H9 (cell line): ENCODE data around the gene SLC46A3. TPM values are rescaled to one million over a fixed set of nuclear protein-coding genes. Genes with fewer than 3 reads are reported as not detected.

Source experiments
- DNase-seq: peaks from one replicate; pipeline ENCODE4 v3.0.0-alpha.2; 2017
- H2AFZ ChIP-seq: one replicate; pipeline ENCODE4 v1.6.1; 2013; ENCODE audit warnings: mild to moderate bottlenecking, low read length, control low read depth, moderate library complexity
- H2AK5ac ChIP-seq: 2 replicates; pipeline ENCODE4 v1.6.1; 2013; ENCODE audit warnings: low read length, control low read depth, mixed read lengths; ENCODE audit not compliant: insufficient read length
- H2BK120ac ChIP-seq: one replicate; pipeline ENCODE4 v1.6.1; 2013; ENCODE audit warnings: low read depth, mild to moderate bottlenecking, low read length, control low read depth, inconsistent platforms; ENCODE audit not compliant: poor library complexity, severe bottlenecking
- H2BK12ac ChIP-seq: 2 replicates; pipeline ENCODE4 v1.6.1; 2013; ENCODE audit warnings: low read length, control low read depth, mixed read lengths, low read depth; ENCODE audit not compliant: insufficient read length
- H2BK15ac ChIP-seq: 2 replicates; pipeline ENCODE4 v1.6.1; 2013; ENCODE audit warnings: low read depth, low read length, control low read depth
- H2BK20ac ChIP-seq: one replicate; pipeline ENCODE4 v1.6.1; 2013; ENCODE audit warnings: low read depth, mild to moderate bottlenecking, low read length, control low read depth, inconsistent platforms; ENCODE audit not compliant: poor library complexity, severe bottlenecking
- H2BK5ac ChIP-seq: 2 replicates; pipeline ENCODE4 v1.6.1; 2013; ENCODE audit warnings: low read length, control low read depth, mixed read lengths; ENCODE audit not compliant: insufficient read length
- H3K14ac ChIP-seq: 2 replicates; pipeline ENCODE4 v1.6.1; 2013; ENCODE audit warnings: low read length, control low read depth; ENCODE audit not compliant: insufficient read depth
- H3K18ac ChIP-seq: 2 replicates; pipeline ENCODE4 v1.6.1; 2013; ENCODE audit warnings: low read depth, mild to moderate bottlenecking, mixed read lengths, low read length, control low read depth; ENCODE audit not compliant: insufficient read length
- H3K23ac ChIP-seq: 2 replicates; pipeline ENCODE4 v1.6.1; 2013; ENCODE audit warnings: low read length, control low read depth, mixed read lengths, low read depth; ENCODE audit not compliant: insufficient read length
- H3K23me2 ChIP-seq: 2 replicates; pipeline ENCODE4 v1.6.1; 2013; ENCODE audit warnings: low read depth, mild to moderate bottlenecking, mixed read lengths, low read length, control low read depth; ENCODE audit not compliant: insufficient read length, poor library complexity, severe bottlenecking
- H3K27ac ChIP-seq: 2 replicates; pipeline ENCODE4 v1.5.1; 2013; ENCODE audit warnings: low read length, control low read depth, mixed read lengths, low read depth; ENCODE audit not compliant: insufficient read length
- H3K27me3 ChIP-seq: 2 replicates; pipeline ENCODE4 v1.6.1; 2013; ENCODE audit warnings: low read length, control low read depth, inconsistent platforms; ENCODE audit not compliant: insufficient read depth
- H3K4ac ChIP-seq: 2 replicates; pipeline ENCODE4 v1.6.1; 2013; ENCODE audit warnings: low read depth, mild to moderate bottlenecking, control low read depth, inconsistent platforms, low read length, moderate library complexity
- H3K4me1 ChIP-seq: 2 replicates; pipeline ENCODE4 v1.6.1; 2013; ENCODE audit warnings: low read length, control low read depth, inconsistent platforms; ENCODE audit not compliant: insufficient read depth
- H3K4me2 ChIP-seq: 2 replicates; pipeline ENCODE4 v1.6.1; 2013; ENCODE audit warnings: low read length, control low read depth, mixed read lengths; ENCODE audit not compliant: insufficient read length, insufficient read depth
- H3K56ac ChIP-seq: 2 replicates; pipeline ENCODE4 v1.6.1; 2013; ENCODE audit warnings: low read depth, mild to moderate bottlenecking, mixed read lengths, low read length, control low read depth; ENCODE audit not compliant: insufficient read length
- H3K79me1 ChIP-seq: 2 replicates; pipeline ENCODE4 v1.6.1; 2013; ENCODE audit warnings: low read depth, mild to moderate bottlenecking, moderate library complexity, low read length, control low read depth, inconsistent platforms; ENCODE audit not compliant: insufficient read depth, poor library complexity, severe bottlenecking
- H3K79me2 ChIP-seq: 2 replicates; pipeline ENCODE4 v1.6.1; 2013; ENCODE audit warnings: low read length, control low read depth, inconsistent platforms; ENCODE audit not compliant: insufficient read depth
- H3K9ac ChIP-seq: 2 replicates; pipeline ENCODE4 v1.6.1; 2013; ENCODE audit warnings: low read length, control low read depth, mixed read lengths; ENCODE audit not compliant: insufficient read length; ENCODE audit errors: extremely low read depth
- H3K9me3 ChIP-seq: one replicate; pipeline ENCODE4 v1.6.1; 2013; ENCODE audit warnings: low read depth, low read length, inconsistent platforms; ENCODE audit not compliant: control insufficient read depth
- H3T11ph ChIP-seq: one replicate; pipeline ENCODE4 v1.6.1; 2013; ENCODE audit warnings: mild to moderate bottlenecking, low read length, control low read depth, inconsistent platforms
- H4K20me1 ChIP-seq: one replicate; pipeline ENCODE4 v1.6.1; 2013; ENCODE audit not compliant: control insufficient read depth, insufficient read length, insufficient read depth
- H4K5ac ChIP-seq: 2 replicates; pipeline ENCODE4 v1.6.1; 2013; ENCODE audit warnings: low read depth, mild to moderate bottlenecking, mixed read lengths, low read length, control low read depth; ENCODE audit not compliant: insufficient read length
- H4K8ac ChIP-seq: replicated peaks from 2 replicates; pipeline ENCODE4 v1.6.1; 2013; ENCODE audit warnings: low read length, control low read depth, mixed read lengths, low read depth; ENCODE audit not compliant: insufficient read length
- H4K91ac ChIP-seq: 2 replicates; pipeline ENCODE4 v1.6.1; 2013; ENCODE audit warnings: low read depth, mild to moderate bottlenecking, moderate library complexity, mixed read lengths, low read length, control low read depth; ENCODE audit not compliant: insufficient read length
- H3K27ac Mint-ChIP-seq, 3 experiments: 2 replicates in 2 of 3; 3 replicates in 1 of 3; pipeline ENCODE4 v1.8.0; 2020 to 2021; ENCODE audit warnings: mixed read lengths in 3 of 3, mild to moderate bottlenecking in 1 of 3, moderate library complexity in 1 of 3
- H3K27me3 Mint-ChIP-seq: 2 replicates; pipeline ENCODE4 v1.8.0; 2021; ENCODE audit warnings: low read depth, mild to moderate bottlenecking, moderate library complexity, mixed read lengths
- H3K36me3 Mint-ChIP-seq, 3 experiments: 2 replicates in 2 of 3; 3 replicates in 1 of 3; pipeline ENCODE4 v1.8.0; 2020 to 2021; ENCODE audit warnings: low read depth in 3 of 3, mixed read lengths in 3 of 3; ENCODE audit not compliant: insufficient read depth in 1 of 3
- H3K4me1 Mint-ChIP-seq, 2 experiments: 2 replicates each; pipeline ENCODE4 v1.8.0; 2020; ENCODE audit warnings: mixed read lengths in 2 of 2
- H3K4me3 Mint-ChIP-seq, 2 experiments: 2 replicates in 1 of 2; 3 replicates in 1 of 2; pipeline ENCODE4 v1.8.0; 2020 to 2021; ENCODE audit warnings: mild to moderate bottlenecking in 2 of 2, mixed read lengths in 2 of 2, moderate library complexity in 1 of 2
- H3K9me3 Mint-ChIP-seq, 2 experiments: 2 replicates in 1 of 2; 3 replicates in 1 of 2; pipeline ENCODE4 v1.8.0; 2020; ENCODE audit warnings: mild to moderate bottlenecking in 2 of 2, mixed read lengths in 2 of 2, moderate library complexity in 1 of 2
- total RNA-seq: library from RNA; stranded (reverse); gene quantifications from 2 replicates; pipeline ENCODE4 v1.2.1, GENCODE V29; 2021
- TF ChIP-seq, protein P1 (sequence below): fragments of 200-600 bp; sonication (generic); conservative IDR thresholded peaks from 3 replicates; pipeline ENCODE4 v1.8.0; 2021; ENCODE audit warnings: antibody characterized with exemption, mild to moderate bottlenecking

The SLC46A3 gene
- total RNA-seq, 1 experiment from 2014 or later: 0.26 TPM

DNA sequence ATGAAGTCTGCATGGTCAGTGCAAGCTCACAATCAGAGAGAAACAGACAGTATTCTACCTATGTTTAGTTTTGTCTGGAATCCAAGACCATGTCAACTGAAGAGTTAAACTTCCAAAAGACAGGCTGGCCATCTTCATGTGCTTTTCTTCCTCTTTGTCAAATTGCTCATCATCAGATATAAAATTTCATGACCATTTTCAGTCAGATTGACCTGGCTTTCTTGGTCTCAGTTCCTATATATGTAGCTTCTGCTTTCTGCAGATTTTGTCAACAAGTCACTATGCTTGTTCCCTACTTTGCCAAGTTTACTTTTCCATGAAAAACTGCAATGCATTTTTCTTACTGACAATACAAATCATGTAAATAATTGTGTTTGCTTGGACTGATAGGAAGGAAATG, 13.9 kb downstream of the SLC46A3 start:
- Histone ChIP-seq H3K4ac (no peak overlapping the region), H2BK12ac (no peak overlapping the region), H3K9ac (no peak overlapping the region), H3T11ph (no peak overlapping the region), H2BK120ac (no peak overlapping the region), H4K20me1 (no peaks in the 10 kb centered on the region), H3K56ac (no peak overlapping the region), H4K91ac (no peak overlapping the region), H3K4me1 (no peaks in the 10 kb centered on the region), H3K79me1 (no peaks in the 10 kb centered on the region), H2AK5ac (no peak overlapping the region), H2AFZ (no peak overlapping the region), H2BK5ac (no peak overlapping the region), H3K23ac (no peak overlapping the region), H4K8ac (no peak overlapping the region), H3K14ac (no peak overlapping the region), H4K5ac (no peak overlapping the region), H3K27me3 (no peaks in the 10 kb centered on the region), H2BK20ac (no peak overlapping the region), H3K27ac (no peak overlapping the region), H2BK15ac (no peak overlapping the region), H3K18ac (no peak overlapping the region), H3K79me2 (no peaks in the 10 kb centered on the region), H3K23me2 (no peaks in the 10 kb centered on the region), H3K9me3 (no peaks in the 10 kb centered on the region), H3K4me2 (no peak overlapping the region)
- no peak overlapping the region for H3K4me3 Mint-ChIP-seq
- H3K27me3 Mint-ChIP-seq: no peaks in the 10 kb centered on the region; the same call in 1 of the 2 replicates
- H3K27ac Mint-ChIP-seq: no peak overlapping the region
- TF ChIP-seq, protein P1, sequence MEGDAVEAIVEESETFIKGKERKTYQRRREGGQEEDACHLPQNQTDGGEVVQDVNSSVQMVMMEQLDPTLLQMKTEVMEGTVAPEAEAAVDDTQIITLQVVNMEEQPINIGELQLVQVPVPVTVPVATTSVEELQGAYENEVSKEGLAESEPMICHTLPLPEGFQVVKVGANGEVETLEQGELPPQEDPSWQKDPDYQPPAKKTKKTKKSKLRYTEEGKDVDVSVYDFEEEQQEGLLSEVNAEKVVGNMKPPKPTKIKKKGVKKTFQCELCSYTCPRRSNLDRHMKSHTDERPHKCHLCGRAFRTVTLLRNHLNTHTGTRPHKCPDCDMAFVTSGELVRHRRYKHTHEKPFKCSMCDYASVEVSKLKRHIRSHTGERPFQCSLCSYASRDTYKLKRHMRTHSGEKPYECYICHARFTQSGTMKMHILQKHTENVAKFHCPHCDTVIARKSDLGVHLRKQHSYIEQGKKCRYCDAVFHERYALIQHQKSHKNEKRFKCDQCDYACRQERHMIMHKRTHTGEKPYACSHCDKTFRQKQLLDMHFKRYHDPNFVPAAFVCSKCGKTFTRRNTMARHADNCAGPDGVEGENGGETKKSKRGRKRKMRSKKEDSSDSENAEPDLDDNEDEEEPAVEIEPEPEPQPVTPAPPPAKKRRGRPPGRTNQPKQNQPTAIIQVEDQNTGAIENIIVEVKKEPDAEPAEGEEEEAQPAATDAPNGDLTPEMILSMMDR: no peak
- peaks cover 3 to 13% of the 10 kb centered on the region in 2 experiments for H3K4me1 Mint-ChIP-seq
- no peaks in the 10 kb centered on the region for H3K36me3 Mint-ChIP-seq
- no peak for DNase-seq
- H3K9me3 Mint-ChIP-seq: no peaks in the 10 kb centered on the region
